ENCODE results near the gene ABLIM2.

- TF ChIP-seq CTCF (IDR thresholded peaks at IDR 0.05 in 4 of 5, conservative IDR thresholded peaks at IDR 0.05 in 1 of 5) (no peak), POLR2A (IDR thresholded peaks at IDR 0.05) (no peak)
These were observed 48.7 kb upstream of the ABLIM2 start for GRCh38 chr4:8207314-8207713.

All from gastrocnemius medialis (tissue), 4 donors.